Left forelimb (tissue), 1 donor: ENCODE data around the gene RFFL.
"Not testable (repeated sequence)": the region's sequence is repeated elsewhere in the genome, so short reads cannot be mapped to it uniquely, and the experiment has no call there.

Experiments
- DNase-seq: peaks from one replicate; pipeline ENCODE4 v3.0.0-alpha.2; 2018; ENCODE audit warnings: low spot score

RFFL gene

DNA sequence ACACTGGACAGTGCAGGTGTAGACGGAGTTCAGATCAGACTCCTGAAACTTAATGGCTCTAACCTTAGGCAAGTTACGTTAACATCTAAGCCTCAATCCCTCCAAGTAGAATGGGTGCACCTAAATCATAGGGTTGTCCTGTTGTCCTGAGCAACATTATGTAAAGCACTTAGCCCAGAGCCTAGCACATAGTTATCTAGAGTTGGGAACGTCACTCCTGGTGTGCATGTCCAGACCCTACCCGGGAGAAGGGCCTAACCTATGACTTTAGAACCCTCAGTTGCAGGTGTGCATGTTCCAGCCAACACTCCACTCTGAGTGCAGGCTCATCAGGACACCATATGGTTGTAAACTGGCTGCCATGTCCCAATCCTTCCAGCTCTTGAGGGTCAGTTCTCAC is 57.2 kb downstream of the RFFL start:
- DNase-seq: no peak

DNA sequence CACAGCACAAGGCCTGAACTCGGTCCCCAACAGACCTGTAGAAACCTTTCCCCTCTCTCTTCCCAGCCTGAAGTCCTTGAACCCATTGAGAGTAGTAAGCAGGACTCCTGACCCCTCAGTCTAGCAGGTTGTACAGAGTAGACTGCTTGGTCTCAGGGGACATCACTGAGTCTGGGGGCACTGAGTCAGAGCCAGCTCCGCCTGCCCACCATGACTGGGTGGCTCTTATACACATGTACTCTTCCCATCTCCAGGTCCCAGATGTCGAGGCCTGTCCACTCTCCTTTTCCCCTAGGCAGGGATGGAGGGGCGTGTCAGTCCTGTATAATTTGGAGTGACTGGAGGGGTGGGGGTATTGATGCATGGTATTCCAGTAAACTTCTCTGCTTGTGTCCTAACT is 59.7 kb downstream of the RFFL start:
- DNase-seq: no peak

DNA sequence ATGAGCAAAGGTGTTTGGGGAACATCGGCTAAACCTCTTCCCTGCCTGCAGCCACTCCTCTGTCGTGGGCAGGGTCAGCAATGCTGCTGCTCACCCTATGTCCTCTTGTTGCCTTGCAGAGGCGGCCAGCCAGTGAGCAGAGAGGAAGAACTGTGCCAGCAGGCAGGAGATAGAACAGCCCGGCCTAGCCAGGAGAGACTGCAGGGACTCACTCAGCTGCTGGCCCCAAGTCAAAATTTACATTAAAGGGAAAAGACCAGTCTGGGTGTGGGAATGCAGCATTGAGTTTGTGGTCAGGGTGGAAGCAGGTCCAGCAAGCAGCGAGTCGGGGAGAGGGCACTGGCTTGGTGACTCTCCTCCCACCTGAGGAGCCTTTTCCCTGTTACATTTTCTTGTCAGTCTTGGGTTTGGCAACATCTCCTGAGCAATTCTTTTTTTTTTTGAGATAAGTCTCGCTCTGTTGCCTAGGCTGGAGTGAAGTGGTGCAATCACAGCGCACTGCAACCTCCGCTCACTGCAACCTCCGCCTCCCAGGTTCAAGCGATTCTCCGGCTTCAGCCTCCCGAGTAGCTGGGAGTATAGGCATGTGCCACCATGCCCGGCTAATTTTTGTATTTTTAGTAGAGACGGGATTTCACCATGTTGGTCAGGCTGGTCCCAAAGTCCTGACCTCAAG is 60.5 kb downstream of the RFFL start:
- DNase-seq: no peak

DNA sequence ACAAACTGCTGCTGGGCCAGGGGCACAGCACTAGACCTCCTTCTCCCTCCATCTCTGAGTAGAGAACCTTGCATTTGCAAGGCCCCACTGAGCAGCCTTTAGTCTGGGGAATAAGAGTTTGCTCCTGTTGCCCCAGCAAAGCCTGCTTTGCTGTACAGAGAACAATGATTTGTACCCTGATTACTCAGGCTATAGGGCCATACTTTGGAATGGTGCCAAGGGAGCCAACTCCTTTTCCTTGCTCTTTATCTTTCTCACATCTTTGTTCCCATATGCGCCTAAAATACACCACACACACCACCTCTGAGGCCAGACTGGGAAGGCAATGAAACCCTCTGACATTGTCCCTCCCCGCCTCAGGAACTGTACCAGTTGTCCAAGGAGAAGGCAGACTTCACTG is 62.0 kb downstream of the RFFL start:
- DNase-seq: no peak

DNA sequence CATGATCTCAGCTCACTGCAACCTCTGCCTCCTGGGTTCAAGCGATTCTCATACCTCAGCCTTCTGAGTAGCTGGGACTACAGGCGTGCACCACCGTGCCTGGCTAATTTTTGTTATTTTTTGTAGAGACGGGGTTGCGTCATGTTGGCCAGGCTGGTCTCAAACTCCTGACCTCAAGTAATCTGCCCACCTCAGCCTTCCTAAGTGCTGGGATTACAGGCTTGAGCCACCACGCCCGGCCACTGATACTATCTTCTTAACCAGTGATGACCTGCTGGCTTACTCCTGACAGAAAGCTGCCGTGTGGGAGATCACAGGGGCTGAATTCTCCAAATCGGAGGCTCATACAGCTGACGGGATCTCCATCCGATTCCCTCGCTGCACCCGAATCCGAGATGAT is 62.5 kb downstream of the RFFL start:
- DNase-seq: not testable (repeated sequence)

DNA sequence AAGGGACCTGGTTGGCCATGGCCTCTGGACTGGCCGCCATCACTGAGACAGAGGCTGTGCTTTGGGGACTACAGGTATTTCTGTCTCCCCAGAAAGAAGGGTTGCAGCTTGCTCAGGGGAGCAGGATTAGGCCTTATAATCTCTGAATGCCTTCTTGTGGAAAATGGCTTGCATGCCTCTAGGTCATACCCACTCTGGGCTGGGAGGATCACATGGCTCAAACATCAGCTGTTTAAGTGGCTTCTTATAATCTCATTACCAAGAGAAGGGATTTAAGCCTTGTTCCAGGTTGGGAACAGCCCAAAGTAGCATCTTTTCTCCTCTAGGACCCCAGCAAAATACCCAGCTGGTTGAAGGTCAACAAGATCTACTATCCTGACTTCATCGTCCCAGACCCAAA is 64.1 kb downstream of the RFFL start:
- no peak for DNase-seq

DNA sequence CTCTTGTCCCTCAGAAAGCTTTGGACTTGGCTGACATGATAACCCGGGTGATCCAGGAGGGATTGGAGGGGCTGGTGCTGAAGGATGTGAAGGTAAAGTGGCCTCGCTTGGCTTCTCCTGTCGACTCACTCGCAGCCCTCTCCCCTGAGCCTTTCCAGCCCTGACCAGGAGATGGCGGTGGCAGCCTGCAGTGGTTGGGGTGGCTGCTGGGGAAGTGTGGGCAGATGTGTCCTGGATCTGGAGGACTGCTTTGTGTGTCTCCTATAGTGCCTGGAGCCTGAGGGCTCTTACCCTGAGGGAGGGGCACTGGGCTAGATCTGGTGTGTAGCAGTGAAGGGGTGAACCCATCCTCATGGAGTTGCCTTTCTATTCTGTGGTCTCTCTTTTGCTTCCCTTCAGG is 65.3 kb downstream of the RFFL start:
- DNase-seq: no peak

DNA sequence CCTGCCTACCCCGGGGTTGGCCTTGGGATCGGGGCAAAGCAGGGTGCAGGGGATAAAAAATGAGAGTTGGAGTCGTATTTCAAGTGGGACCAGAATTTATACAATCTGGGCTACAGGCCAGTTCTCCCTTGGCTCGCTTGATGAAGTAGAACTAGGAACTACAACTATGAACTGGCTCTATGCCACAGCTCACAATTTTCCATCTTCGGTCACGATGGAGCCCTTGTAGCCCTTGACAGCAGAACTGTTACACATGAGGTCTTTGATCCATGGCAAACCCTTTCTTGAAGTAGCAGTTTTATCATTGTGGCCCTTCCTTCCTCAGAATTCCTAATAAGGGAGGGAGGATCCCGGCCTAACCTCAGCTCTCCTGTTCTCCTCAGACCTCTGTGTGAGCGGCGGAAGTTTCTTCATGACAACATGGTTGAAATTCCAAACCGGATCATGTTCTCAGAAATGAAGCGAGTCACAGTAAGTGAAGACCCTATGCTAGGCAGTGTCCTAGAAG is 66.1 kb downstream of the RFFL start:
- no peak for DNase-seq

DNA sequence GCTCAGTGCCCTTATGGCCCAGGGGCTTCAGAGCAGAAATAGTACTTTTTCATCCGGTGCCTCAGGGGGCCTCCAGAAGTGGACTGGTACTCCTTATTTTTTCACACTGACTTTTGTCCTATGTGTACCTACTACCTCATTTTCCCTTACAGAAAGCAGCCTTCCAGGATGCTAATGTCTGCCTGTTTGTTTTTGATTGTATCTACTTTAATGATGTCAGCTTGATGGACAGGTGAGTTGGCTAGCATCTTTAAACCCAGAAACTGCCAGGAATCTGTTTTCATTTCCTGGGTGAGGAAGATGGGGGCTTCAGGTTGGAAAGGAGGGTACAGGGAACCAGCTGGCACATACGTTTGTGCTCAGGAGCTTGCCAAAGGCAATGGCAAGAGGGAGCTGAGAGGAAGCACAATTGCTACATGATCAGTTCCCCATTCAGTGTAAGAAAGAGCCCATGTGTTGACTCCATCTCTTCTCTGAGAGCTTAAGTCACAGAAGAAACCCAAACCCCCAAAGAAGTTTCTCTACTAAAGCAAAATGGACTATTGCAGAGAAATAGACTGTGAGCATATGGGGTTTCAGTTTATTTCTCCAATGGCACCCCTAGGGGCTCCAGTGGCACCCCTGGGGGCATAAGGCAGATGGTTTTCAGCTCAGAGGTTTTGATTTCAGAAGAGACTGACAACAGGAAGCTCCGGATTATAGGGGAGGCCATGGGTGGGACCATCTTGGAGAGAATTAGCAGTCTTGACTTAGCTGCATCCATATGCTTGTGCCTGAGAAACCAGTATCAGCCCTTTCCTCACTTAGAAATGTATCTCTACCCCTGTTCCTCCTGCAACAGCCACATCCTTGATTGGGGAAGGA is 66.9 kb downstream of the RFFL start:
- DNase-seq: no peak

DNA sequence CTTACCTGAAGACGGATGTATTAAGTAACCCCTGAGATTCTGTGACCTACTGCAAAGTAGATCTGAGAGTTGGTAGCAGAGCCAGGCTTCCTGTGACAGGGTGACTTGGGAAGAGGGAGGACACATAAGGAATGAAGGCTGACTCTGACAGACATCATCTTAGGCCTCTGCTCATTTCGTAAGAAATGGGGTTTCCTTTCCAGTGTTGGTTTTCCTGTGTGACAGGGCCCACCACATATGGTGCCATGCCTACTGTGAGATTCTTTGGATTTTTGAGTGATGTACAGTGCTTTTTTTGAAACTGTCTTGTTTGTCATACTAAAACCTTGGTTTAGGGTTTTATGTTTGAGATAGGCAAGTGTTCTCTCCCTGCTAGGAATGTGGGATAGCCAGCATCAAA is 70.5 kb downstream of the RFFL start:
- no peak for DNase-seq

DNA sequence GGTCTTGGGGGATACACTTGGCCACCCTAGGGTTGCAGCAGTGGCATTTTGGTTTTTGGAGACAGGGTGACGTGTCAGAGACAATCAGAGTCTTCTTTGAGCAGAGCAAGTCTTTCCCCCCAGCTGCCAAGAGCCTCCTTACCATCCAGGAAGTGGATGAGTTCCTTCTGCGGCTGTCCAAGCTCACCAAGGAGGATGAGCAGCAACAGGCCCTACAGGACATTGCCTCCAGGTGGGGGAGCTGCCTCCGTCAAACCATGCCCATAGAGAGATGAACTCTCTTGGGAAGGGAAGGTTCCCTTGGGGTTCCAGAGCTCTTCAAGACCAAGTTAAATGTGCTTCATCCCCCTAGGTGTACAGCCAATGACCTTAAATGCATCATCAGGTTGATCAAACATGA is 71.9 kb downstream of the RFFL start:
- no peak for DNase-seq

DNA sequence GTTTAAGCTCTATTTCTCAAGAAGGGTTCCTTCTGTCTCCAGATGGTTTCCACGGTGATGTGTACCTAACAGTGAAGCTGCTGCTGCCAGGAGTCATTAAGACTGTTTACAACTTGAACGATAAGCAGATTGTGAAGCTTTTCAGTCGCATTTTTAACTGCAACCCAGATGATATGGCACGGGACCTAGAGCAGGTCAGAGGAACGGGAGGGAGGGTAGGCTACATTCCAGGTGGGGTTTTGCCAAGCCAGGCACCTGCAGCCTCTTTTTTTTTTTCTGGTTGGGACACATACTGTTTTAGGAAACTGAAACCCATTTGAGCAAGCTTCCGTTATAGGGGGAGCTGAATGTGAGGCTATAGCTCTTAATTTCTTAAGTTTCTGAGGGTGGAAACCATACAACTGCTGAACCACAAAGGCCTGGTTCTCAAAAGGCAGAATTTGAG is 72.6 kb downstream of the RFFL start:
- DNase-seq: no peak

DNA sequence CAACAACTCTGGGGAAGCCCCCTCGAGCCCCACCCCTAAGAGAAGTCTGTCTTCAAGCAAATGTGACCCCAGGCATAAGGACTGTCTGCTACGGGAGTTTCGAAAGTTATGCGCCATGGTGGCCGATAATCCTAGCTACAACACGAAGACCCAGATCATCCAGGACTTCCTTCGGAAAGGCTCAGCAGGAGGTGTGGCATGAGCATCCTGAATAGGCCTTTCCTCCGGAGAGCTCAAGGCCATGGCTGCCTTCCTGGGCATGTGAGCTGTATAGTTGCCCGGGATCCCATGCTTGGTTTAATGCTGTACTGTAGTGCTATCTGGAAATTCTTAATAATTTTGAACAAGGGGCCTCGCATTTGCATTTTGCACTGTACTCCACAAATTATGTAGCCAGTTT is 74.0 kb downstream of the RFFL start:
- no peak for DNase-seq

DNA sequence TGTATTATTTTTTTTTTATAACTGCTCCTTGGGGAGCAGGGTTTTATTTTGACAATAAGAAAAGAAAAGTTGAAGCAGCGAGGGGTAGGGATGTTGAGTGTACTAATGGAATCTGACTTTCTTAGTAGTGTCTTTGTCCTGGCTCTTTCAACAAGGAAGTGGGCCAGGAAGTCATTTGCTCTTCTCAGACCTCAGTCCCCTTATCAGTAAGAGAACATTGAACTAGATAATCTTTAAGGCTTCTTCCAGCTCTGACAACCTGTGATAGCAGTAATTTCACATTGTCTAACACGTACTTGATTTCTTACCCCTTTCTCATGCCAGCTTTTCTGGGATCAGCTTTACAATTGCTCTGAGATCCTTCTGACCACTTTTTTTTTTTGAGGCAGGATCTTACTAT is 74.9 kb downstream of the RFFL start:
- DNase-seq: no peak

DNA sequence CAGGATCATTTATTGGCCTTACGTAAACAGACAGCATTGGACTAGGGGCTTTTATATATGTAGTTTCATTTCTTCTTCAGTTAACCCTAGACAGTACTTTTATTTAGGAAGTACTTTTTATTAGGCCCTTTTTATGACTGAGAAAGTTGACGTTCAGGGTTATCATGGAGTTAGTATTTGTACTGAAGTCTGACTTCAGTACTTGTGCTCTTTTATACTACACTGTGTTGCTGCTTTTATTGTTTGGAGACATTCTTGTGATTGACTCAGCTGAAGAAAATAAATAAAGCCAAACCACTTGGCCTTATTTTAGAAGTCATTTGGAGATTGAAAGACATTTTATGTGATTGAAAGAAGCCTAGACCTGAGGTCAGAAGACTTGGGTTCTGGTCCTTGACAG is 76.3 kb downstream of the RFFL start:
- DNase-seq: no peak

DNA sequence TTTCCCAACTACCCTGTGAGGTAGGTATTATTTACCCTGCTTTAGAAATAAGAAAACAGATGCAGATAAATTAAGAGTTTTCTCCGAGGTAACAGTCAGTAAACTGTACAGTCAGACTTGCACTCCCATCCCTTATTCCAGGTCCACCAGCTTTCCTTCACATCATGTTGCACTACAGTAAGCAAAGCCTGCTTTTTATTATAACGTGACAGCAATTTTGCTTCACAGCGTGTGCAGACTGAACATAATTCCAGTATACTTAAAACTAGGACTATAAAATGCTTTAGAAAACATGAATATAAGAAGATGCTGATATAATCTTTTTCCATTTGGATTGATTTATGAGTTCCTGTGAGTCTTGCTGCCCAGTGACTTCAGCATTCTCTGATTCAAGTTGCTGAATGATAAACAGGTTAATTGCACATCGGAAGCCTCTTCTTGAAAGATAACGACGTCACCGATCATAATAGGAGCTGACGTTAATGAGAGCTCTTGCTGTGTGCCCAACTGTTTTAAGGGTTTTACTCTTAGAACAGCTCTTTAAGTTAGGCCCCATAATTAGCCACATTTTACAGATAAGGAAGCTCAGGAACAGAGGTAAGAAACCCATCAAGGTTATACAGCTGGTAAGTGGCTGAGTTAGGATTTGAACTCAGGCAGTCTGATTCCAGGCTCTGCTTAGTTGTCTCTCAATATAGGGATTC is 81.8 kb downstream of the RFFL start:
- DNase-seq: no peak

DNA sequence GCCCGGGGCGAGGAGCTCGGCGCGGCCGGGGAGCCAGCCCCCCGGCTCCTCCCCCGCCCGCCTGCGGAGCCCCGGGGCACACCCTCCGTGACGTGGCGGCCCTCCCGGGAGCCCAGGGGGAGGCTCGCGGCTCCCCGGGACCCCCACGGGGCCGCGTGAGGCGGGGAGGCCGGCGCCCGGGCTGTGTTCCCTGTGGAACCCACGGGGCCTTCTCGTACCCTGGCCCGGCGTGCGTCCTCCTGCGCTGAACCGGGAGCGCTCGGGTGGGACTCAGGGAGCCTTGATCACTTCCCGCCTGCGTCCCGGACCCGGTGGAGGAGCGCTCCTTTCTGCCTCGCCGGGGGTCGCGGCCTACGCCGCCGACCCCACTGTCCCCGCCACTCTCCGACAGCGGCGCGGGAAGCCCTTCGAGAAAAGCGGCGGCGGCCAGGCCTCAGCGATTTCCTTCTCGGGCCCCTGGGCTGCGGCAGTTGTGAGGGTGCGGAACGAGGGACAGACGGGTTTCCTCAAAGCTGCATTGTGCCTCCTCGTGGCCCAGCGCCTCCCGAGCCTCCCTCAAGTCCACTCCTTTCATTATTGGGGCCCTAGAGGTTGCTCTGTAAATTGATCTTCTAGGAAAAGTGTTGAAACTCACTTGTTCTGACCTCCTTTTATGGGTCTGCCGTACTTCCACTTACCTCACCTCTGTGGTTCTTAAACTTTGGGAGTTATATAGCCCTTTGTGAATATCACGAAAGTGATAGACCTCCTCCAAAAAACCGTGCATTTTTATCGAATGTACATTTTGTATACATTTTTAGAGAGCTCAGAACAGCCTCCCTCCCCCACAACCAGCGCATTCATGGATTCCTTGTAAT is 82.6 kb downstream of the RFFL start:
- DNase-seq: no peak

DNA sequence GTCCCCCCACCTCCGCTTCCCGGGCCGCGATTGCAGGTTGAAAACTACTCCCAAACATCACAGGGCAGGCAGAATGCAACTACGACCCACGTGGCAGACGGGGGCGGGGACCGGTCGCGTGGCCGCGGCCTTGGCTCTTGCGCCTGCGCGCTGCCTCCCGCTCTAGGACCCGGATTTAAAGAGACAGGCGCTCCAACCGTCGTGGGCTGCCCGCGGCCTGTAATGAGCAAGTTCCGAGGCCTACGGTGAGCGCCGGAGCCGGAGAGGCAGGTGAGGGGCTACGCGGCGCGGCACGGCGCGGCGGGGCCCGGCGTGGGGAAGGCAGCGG is 83.2 kb downstream of the RFFL start, which contains the start of gene LIG3:
Gene LIG3 (plus strand): TSS at position 160 of the 328 bp plus-strand sequence. CDS start 2,494 bp downstream, outside the sequence.
- peak; percentile 97 for DNase-seq

DNA sequence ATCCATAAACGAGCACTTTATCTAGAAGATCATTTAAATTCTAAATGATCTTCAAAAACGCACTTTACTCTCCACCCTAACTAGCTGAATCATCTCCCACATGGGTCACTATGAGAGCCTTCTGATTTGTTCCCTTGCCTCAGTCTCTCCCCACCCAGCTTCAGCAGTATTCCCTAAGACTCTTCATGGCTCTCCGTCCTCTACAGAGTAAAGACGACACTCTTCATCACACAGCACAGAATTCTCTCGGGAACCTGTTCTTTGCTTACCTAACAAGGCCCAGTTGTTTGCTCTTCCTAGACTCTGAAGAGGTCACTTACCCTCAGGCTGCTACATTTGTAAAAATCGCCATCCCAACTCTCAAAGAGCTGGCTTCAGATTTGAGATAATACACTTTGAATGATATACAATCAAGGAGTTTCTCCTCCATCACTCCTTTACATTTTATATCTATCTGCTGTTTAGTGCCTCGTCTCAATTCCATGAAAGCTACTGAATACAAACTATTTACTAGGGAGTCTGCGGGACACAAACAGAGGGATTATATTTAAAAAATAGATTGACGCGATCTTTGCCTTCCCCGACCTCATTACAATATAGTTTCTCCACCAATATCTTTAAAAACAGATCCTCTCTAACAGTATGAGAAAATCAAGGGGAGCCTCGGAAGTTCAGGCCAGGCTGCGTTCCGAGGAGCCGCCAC is 83.7 kb downstream of the RFFL start:
- DNase-seq: no peak

DNA sequence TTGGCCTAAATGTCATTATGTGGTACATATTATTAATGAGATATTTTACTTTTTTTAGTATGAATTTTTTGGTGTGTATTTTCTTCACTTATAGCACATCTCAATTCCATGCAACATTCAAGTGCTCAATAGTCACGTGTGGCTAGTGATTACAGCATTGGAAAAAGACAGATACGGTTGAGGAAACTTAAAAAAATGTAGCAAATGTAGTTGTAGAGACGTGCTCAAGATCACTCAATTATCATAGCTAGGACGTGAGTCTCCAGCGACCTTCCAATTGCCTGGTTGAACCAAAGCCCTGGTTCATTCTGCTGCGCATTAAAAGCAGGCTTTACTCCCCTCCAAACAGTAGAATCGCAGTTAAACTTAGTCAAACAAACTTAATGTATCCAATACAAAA is 84.4 kb downstream of the RFFL start:
- DNase-seq: no peak
